Measurements from ENCODE around the gene PRODH.
"Not testable (repeated sequence)": the region's sequence is repeated elsewhere in the genome, so short reads cannot be mapped to it uniquely, and the experiment has no call there.

PRODH gene, protein sequence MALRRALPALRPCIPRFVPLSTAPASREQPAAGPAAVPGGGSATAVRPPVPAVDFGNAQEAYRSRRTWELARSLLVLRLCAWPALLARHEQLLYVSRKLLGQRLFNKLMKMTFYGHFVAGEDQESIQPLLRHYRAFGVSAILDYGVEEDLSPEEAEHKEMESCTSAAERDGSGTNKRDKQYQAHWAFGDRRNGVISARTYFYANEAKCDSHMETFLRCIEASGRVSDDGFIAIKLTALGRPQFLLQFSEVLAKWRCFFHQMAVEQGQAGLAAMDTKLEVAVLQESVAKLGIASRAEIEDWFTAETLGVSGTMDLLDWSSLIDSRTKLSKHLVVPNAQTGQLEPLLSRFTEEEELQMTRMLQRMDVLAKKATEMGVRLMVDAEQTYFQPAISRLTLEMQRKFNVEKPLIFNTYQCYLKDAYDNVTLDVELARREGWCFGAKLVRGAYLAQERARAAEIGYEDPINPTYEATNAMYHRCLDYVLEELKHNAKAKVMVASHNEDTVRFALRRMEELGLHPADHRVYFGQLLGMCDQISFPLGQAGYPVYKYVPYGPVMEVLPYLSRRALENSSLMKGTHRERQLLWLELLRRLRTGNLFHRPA

DNA sequence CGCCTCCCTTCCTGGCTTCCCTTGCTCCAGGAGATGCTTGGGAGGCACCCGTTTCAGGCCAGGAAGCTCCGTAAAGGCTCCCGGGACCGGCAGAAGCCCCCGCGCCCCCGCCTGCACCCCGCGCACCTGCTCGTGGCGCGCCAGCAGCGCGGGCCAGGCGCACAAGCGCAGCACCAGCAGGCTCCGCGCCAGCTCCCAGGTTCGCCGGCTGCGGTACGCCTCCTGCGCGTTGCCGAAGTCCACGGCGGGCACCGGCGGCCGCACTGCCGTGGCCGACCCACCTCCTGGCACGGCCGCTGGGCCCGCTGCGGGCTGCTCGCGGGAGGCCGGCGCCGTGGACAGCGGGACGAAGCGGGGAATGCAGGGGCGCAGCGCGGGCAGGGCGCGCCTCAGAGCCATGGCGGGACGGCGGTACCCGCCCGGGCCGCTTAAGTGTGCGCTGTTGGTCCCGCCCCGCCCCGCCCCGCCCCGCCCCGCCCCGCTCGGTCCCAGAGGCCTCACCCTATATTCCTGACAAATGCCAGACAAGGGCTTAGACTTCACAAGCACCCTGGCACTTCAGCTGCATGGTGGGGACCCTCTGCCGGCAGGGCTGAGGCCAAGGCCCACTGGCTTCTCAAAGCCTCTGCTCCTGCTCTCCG is at the start of gene PRODH:
PRODH (minus strand) TSS at position 405 of the 641 bp plus-strand sequence; CDS start at position 399, 6 bp downstream.
- no peak for DNase-seq (ENCODE audit: low spot score)

DNA sequence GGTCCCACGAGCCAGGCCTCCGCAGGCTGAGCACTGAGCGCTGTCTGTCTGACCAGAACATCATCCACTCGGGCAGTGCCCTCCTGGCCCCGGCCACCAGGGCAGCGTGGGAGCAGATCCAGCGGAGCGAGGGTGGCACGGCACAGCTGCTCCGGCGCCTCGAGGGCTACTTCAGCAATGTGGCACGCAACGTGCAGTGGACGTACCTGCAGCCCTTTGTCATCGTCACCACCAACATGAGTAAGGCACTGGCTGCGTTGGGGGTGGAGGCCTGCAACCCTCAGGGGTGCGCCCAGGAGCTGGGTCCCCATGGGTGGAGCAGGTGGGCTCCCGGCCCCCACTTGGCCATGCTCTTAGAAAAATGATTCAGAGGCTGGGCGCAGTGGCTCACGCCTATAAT is 49.7 kb upstream of the PRODH start:
- DNase-seq (ENCODE audit: low spot score) = no peak

DNA sequence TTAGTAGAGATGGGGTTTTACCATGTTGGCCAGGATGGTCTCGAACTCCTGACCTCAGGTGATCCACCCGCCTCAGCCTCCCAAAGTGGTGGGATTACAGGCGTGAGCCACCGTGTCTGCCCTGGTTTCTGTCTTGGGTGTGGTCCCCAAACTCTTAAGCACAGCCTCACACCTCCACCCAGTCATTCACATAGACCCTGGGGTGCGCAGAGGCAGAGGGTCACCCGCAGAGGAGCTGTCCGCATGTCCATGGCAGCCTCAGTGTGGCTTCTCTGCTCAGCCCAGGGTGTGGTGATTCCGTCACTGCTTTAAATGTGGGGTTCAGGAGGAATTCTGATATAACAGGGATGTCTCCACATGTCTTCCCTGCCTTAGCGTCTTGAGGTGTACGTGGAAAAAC is 48.5 kb upstream of the PRODH start:
- DNase-seq (ENCODE audit: low spot score) = no peak

DNA sequence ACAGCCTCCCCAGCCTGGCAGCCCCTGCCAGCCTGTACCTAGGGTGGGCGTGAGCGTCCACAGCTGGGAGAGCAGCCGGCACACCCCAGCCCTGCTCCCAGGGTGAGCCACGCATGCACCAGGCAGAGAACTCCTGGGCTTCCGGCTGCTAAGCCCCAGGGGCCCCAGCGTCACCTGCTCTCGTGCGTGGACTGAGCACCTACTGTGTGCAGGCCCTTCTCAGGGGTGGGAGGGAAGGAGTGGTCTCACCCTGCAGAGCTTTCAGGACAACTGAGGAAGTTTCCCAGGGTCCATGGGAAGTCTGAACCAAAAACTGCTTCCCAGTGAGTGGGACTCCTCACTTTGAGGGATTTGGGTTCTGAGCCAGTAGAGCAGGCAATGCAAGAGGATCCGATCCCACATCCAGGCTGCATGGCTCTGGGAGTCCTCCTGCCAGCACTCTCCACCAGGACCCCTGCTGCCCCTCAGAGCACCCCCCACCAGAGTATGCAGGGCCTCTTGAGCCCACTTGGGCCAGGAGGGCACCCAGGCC is 47.1 kb upstream of the PRODH start:
- DNase-seq (ENCODE audit: low spot score) = no peak

DNA sequence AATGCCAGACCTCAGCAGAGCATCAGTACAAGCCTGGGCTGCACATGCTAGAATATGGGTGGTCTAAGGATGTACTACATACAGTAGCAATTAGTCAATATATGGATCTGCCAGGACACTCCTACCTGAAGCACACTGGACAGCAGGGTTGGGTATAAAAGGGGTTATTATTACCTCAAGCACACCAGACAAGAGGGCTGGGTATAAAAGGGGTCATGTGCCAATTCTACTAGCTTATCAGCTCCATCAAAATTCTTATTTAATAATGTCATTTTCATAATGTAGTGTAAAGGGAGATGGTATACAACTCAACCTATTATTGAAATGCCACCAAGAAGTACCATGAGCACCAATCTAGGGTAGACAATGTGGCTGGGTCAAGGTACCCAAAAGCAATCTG is 44.7 kb upstream of the PRODH start:
- no peak for DNase-seq (ENCODE audit: low spot score)

DNA sequence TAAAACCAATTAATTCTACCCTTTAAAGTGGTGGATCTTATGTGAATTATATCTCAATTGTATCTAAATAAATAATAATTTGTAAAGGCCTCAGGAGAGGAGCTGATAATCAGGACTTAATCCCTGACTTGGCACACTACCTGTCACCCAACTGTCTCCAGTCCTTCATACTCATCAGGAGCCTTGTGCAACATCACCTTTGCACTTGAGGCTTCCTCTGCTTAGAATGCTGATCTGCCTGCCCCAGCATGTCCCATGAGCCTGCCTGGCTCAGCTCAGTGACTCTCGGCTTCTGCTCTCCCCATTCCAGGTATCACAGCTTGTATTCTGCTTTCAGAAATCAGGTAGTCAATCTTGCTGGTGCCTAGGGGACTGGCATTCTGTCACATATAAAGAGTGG is 43.9 kb upstream of the PRODH start:
- DNase-seq (ENCODE audit: low spot score) = no peak

DNA sequence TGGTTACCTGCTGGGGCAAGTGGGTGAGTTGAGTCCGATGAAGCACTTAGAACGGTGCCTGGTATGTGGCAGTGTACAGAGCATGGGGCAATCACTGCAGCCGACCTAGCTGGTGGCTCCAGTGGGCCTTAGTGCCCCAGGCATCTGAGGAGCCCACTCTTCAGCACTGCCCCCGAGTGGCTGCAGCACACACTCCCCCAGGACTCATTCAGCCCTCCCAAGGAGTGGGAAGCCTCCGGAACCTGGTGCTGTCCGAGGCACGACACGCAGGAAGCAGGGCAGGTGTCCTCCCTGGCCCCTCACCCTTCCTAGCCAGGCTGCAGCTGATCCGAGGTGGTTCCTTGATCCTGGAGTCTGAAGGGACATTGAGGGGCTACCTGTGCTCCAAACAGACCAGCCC is 42.4 kb upstream of the PRODH start:
- DNase-seq (ENCODE audit: low spot score) = no peak

DNA sequence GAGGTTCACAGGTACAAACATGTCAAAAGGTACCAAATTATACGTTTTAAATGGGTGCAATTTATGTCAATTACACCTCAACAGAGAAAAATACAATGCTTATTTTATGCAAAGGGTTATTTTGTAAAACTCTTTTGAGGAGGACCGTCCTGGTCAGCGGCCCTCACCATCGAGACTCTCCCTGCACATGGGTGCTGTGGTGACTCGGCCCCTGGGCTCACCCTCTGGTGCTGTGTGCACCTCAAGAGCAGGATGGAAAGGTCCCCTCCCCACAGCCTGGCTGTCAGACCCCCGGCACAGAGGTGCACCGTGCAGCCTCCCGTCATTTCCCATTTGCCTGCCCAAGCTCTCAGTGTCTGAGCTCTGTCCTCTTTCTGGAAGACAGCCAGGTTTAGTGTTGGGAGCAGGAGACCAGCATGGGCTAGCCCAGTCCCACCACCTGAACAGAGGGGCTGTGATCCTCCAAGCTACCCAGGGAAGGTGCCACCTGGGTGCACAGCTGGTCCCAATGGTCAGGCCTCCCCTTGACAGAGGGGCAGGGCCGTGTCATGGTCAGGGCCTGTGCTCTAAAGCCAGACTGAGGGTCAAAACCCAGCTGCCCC is 41.8 kb upstream of the PRODH start:
- no peak for DNase-seq (ENCODE audit: low spot score)

DNA sequence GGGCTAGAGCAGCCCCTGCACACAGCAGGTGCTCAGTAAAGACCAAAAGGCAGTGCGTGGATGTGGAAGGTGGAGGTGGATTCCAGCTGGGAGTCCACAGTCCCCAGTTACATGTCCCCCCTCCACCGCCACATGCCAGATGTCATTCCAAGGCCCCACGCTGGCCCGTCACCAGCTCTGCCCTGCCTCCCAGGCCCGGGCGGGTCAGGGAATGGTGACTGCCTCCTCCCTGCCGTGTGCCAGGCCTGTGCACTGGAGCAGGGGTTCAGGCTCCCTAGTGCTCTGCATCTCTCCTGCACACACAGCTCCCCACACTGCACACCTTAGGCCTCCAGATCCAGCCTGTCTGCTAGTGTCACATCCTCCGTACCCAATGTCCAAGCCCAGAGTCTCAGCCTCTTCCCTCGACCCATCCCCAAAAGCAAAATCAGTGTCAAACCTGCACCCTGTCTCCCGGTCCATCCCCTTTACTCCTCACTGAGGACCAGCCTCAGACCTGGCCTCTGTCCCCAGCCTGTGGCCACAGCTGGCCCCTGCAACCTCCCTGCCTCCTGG is 40.2 kb upstream of the PRODH start:
- DNase-seq (ENCODE audit: low spot score) = no peak

DNA sequence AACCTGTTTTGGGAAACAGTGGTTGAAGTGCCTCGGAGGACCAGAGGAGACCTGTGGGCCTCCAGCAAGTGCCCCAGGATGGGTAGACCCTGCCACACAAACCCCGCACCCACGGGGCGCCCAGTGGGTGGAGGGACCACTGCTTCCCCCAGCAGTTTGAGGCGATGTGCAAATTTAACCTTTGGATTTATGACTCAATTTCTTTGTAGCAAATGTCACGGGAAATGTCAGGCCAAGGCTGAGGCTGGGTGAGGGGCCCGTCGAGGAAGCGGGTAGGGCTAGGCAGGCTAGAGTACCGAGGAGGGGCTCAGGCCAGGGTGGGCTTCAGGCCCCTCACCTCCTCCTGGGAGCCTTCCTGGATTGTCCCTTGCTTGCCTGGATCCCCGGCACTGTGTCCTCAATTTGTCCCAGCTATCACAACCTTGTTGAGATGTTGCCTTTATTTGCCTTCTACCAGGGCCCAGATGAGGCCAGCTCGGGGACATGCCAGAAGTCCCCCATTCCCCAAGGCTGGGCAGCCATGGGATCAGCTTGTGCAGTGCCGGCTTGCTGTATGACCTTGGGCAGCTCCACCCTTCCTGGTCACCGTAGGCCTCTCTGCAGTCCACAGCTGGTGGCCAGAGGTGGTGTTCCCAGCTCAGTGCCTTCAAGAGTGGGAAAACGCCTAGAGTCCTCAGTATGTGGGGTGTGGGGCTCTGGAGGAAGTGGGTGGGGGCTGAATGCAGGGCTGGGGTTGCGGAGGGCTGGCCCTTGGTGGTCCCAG is 39.5 kb upstream of the PRODH start:
- DNase-seq (ENCODE audit: low spot score) = no peak

DNA sequence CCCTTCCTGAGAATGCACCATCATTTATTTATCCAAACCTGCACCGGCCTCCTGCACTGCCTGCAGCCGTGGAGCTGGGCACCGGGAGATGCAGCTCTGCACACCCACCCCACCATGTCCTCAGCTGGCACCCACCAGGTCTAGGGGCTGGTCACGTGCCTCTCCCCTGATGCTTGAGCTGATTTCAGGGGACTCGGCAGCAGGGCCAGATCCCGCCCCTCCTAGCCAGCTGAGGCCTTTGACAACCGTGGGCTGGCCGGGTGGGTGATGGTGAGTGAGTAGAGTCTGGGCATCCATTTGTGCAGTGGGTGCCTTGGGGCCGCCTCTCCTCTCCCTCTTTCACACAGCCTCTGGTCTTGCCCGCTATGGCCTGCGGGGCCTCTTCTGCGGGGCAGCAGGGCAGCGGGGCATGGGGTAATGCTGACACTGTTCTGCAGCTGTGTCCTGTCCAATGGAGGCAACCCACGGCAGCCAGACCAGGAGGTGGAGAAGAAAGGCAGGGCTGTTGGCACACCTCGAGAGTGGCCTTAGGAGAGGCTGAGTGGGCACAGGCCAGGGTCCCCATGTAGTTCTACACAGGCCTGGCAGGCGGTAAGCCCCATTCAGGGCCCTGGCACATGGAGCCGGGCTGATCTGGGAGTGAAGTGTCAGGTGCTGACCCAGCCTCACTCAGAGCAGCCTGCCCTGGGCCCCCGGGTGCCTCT is 38.5 kb upstream of the PRODH start:
- DNase-seq (ENCODE audit: low spot score) = no peak

DNA sequence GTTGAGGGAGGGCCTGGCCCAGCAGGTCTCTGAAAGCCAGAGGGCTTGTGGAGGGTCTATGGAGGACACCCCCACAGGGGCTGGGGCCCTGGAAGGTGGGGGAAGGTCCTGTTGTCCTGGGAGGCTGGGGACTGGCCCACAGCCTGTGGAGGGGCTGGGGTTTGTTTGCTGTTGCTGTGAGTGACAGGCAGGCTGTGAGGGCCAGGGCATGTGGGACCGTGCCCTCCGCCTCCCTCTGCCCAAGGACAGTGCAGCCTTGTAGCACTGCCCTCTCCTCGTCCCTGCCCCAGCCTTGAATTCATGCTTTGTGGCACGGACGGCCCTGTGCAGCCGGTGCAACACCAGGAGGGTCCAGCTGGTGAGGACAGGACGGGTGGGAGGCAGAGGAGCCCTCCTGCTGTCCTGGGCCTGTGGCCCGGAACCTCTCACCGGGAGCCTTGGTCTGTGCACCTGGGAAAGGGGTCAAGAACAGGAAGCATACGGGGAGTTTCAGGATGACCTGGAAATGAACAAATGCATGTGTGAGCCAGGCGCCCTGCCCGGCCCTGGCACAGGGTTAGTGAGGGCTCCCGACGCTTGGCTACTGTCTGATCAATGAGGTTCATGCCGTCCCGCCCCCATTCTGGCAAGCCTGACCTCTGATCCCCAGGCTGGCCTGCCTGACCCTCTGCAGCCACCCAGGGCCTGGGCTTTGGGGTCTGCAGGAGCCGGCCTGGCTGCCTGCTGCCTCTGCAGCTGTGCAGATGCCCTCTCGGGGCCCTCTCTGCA is 37.4 kb upstream of the PRODH start:
- no peak for DNase-seq (ENCODE audit: low spot score)

DNA sequence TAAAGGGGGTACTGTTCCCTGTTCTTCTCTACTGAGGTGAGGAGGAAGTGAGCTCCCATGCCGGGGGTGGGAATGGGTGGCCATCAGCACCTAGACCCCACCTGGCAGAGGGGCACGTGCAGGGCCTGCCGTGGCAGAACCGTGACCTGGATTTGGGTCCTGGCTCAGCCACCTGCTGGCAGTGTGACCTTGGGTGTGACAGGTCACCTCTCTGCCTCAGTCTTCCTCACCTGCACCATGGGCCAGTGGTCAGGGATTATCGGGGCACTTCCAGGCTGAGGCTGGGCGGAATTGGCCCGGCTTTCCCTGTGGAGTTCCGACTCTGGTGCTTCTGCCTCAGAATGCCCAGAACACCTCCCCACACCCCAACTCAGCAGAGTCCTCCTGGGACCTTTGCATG is 36.5 kb upstream of the PRODH start:
- DNase-seq (ENCODE audit: low spot score) = not testable (repeated sequence)

DNA sequence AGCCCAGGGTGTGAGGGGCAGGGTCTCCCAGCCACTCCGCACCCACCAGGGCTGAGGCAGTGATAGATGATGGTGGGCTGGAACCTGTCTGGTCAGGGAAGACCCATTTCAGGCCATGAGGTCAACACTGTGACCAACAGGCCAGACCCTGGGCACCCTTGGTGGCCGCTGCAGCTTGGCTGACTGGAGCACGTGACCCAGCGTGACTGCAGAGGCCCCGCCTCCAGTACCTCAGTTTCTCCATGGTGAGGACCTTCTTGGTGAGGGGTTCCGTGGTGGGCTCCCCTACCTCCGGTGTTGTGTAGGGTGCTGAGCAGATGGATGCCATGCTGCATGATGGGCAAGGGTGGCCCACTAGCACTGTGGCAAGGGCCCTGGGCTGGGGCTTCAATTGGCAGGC is 35.9 kb upstream of the PRODH start:
- DNase-seq (ENCODE audit: low spot score) = not testable (repeated sequence)

DNA sequence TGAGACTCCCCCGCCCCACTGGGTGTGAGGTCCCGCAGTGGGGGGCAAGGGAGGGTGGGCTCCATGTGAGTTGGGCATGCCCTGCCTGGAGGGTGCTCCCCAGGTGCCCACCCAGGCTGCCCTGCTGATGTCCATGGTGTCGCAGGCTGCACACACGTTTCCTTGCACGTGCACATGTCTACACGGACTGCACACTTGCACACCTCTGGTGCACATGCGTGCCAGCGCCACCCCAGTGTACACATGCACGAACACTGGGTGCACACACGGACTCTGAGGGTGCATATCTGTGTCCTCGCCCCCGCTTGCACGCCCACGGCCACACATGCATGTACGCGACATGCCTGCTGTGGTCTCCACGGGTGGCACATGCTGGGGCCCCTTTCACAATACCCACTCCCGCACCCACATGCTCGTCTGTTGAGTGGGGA is 35.2 kb upstream of the PRODH start:
- DNase-seq (ENCODE audit: low spot score) = no peak

DNA sequence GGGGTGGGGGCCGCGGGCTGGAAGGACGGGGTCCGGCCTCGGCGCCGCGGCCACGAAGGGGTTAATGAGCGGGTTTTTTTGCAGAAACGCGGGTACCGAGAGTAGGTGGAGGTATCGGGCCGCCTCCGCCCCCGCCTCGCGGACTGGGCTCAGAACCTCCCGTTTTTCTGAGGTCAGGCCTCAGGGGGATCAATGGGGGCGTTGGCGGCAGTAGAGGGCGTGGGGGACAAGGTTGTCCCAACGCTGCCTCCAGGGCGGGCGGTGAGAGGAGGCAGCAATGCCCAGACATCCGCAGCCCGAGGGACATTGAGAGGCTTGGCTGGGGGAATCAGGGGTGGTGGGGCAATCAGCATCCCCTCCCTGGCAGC is 34.8 kb upstream of the PRODH start:
- DNase-seq (ENCODE audit: low spot score) = no peak

DNA sequence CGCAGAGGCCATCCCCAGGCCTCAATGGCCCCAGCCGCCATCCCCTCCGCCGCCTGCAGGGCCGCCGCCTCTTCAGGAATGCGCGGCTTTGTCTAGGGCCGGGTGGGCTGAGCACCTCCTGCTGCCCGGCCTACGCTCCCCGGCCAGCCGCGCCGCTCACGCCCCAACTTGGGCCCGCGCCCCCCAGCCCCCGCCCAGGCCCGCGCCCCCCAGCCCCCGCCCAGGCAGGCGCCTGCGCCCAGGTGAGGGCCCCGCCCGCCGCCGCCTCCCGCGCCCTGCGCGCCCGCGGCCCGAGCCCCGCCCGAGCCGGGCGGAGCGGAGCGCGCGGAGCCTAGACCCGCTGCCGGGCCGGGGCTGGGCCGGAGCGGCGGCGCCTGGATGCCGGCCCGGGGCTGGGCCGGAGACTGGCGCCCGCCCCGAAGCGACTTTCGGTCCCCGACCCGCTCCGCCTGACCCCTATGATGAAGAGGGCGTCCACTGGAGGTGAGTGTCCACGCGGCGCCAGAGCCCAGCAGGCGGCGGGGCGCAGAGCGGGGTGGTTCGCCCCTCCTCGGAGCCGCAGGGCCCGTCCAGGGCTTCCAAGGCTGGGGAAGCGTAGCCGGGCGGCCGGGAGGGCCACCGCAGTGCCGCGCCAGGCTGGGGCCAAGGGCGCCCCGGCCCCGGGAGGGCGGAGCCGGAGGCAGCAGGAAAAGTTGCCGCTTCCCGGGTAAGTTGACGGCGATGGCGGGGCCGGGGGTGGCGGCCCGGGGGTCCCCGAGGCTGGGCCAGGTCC is 34.3 kb upstream of the PRODH start:
- DNase-seq (ENCODE audit: low spot score) = peak; percentile 43

DNA sequence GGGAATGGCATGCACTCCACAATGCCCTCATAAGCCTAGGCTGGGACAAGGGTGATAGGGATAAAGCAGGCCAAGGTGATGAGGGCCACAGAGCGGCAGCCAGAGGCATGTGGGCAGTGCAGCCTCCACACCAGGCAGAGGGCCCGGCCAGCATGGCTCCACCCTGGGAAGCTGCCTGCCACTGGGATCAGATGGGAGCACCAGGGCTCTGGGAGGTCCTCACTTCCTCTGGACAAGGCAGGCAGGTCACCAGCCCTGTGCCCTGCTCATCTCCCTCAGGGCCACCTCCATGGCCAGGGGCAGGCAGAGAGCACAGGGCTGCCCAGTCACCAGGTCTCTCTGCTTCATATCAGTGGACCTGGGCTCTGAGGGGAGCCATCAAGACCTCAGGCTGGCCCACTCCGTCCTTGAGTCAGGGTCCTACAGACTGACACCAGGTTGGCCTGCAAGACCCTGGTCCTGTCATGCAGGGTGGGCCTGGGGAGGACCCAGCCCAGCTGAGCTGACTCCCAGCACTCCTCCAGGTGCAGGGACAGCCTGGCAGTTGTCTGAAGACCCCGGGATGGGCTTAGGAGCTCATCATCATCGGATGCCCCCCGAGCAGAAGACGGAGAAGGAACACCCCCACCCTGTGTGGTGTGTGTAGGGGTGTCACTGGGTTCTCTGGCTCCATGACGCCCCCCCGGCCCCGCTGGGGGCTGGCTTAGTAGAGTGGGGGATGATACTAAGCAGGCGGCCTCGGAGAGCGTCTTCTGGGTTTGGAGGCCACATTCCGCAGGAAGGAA is 33.3 kb upstream of the PRODH start:
- not testable (repeated sequence) for DNase-seq (ENCODE audit: low spot score)
